Measurements from ENCODE around the gene DNAJC15.

GRCh38 chr13:43110036-43110435 is 86.7 kb downstream of the DNAJC15 start:
- TF ChIP-seq CTCF (conservative IDR thresholded peaks at IDR 0.05; ENCODE audit: low read depth, low read length) (no peak), EZH2 (IDR thresholded peaks at IDR 0.05; ENCODE audit: borderline replicate concordance, low read depth, low read length, poor library complexity, severe bottlenecking) (no peak)

Measured in A673 (cell line).